Skin epidermis (tissue), 12 donors: ENCODE results near the gene SLC35E2B.

Experiments
- H3K27ac ChIP-seq, 21 experiments: fragments of 200-600 bp; sonication (generic) in 11 of 21; one replicate each; pipeline ENCODE4 v1.5.0; 2020; ENCODE audit warnings: mild to moderate bottlenecking in 3 of 21, inconsistent platforms in 2 of 21, moderate library complexity in 2 of 21
- H3K4me3 ChIP-seq, 7 experiments: fragments of 200-600 bp; sonication (generic) in 2 of 7; one replicate each; pipeline ENCODE4 v1.5.0; 2020; ENCODE audit warnings: inconsistent platforms in 2 of 7, mild to moderate bottlenecking in 2 of 7, moderate library complexity in 1 of 7

SLC35E2B gene

GRCh38 chr1:1627829-1628753 lies 64.5 kb downstream of the SLC35E2B start:
- Histone ChIP-seq H3K27ac (peak overlapping the region in 17 of 21 experiments; percentile 1 to 93 (median 71)), H3K4me3 (peak overlapping the region in 6 of 7 experiments; percentile 4 to 48 (median 37))

GRCh38 chr1:1627261-1627828 lies 65.2 kb downstream of the SLC35E2B start:
- peak overlapping the region in 4 of 7 experiments; percentile 4 to 48 (median 37) for H3K4me3 ChIP-seq
- H3K27ac ChIP-seq = peak overlapping the region in 15 of 21 experiments; percentile 1 to 84 (median 63)

- Histone ChIP-seq H3K4me3 (no peak overlapping the region), H3K27ac (peak overlapping the region in 3 of 21 experiments; percentile 38 to 71 (median 67))
These were observed 66.1 kb downstream of the SLC35E2B start for GRCh38 chr1:1626207-1627141.

GRCh38 chr1:1625824-1626206 lies 66.8 kb downstream of the SLC35E2B start:
- no peak overlapping the region for H3K27ac ChIP-seq
- no peak overlapping the region for H3K4me3 ChIP-seq

- Histone ChIP-seq H3K4me3 (no peak overlapping the region), H3K27ac (no peak overlapping the region)
These were observed 67.2 kb downstream of the SLC35E2B start for GRCh38 chr1:1625404-1625775.

GRCh38 chr1:1624443-1625403 lies 67.9 kb downstream of the SLC35E2B start:
- Histone ChIP-seq H3K27ac (no peak overlapping the region), H3K4me3 (no peak overlapping the region)

- Histone ChIP-seq H3K4me3 (no peak overlapping the region), H3K27ac (no peak overlapping the region)
These were observed 68.8 kb downstream of the SLC35E2B start for GRCh38 chr1:1623631-1624442.

- H3K4me3 ChIP-seq = no peak overlapping the region
These were observed 69.4 kb downstream of the SLC35E2B start for GRCh38 chr1:1623181-1623630.

GRCh38 chr1:1622788-1623094 lies 69.9 kb downstream of the SLC35E2B start:
- no peak overlapping the region for H3K27ac ChIP-seq
- no peak overlapping the region for H3K4me3 ChIP-seq

More at GRCh38 chr1:1623181-1623630, 69.4 kb downstream of the SLC35E2B start:
- no peak overlapping the region for H3K27ac ChIP-seq

GRCh38 chr1:1622010-1622787 lies 70.4 kb downstream of the SLC35E2B start:
- H3K27ac ChIP-seq = no peak overlapping the region
- H3K4me3 ChIP-seq = no peak overlapping the region

GRCh38 chr1:1621173-1622009 lies 71.2 kb downstream of the SLC35E2B start:
- Histone ChIP-seq H3K27ac (no peak overlapping the region), H3K4me3 (no peak overlapping the region)

- Histone ChIP-seq H3K27ac (no peak overlapping the region), H3K4me3 (no peak overlapping the region)
These were observed 72.0 kb downstream of the SLC35E2B start for GRCh38 chr1:1620433-1621139.

- no peak overlapping the region for H3K27ac ChIP-seq
- no peak overlapping the region for H3K4me3 ChIP-seq
These were observed 72.7 kb downstream of the SLC35E2B start for GRCh38 chr1:1619917-1620361.

- Histone ChIP-seq H3K27ac (no peak overlapping the region), H3K4me3 (no peak overlapping the region)
These were observed 74.1 kb downstream of the SLC35E2B start for GRCh38 chr1:1618396-1619068.

GRCh38 chr1:1617925-1618324 lies 74.7 kb downstream of the SLC35E2B start:
- H3K27ac ChIP-seq = no peak overlapping the region
- no peak overlapping the region for H3K4me3 ChIP-seq
